IPS-NIHi7 (cell line): ENCODE data around the gene RRP1.

Experiments used
- DNase-seq: peaks from one replicate; pipeline ENCODE4 v3.0.0; 2012; ENCODE audit warnings: mixed read lengths; ENCODE audit errors: extremely low spot score

The RRP1 gene

DNA sequence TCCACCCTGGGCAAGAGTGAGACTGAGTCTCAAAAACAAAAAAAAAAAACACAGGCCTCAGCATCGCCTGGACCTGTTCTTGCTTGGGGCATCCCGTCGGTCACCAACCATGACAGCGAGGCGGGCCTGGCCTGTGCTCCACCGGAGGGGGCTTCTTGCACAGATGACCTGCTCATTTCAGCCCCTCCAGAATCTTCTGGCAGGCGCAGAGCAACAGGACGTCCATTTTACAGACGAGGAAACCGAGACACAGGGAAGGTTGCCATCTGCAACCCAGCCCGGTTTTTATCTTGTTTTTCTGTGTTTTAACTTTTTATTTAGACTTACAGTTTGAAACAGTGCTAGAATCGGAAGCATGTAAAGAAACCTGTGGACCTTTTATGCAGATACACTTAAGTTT lies 14.2 kb upstream of the RRP1 start:
- DNase-seq, result no peak

DNA sequence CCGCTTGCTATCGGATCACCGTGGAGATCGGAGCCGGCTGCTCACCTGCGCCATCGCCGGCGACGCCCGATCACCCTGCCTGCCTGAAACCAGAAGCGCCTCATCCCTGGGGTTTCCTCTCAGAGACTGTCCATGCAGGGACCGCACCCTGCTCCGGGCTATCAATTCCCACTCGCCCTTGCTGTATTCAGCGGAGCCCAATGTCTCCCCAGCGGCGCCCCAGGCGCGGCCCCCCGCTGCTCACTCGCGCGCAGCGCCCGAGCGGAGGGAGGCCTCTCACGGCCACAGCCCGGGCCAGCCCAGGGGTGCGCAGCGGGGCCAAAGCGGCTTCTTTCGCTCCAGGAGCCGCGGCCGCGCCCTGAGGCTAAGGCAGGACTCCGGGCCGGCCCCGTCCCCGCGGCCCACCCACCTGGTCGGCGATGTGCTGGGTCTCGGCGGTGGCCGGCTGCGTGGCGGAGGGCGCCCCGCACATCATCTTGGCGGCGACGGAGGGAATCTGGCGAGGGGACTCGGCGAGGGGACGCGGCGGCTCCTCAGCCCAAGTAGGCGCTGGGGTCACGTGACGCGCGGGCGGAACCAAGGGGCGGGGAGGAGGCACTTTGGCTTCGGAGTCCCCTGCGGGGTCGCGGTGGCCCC lies 13.5 kb upstream of the RRP1 start, which contains the start of gene CSTB:
Gene CSTB, minus strand, starts transcription at position 514 of the 636 bp plus-strand sequence. Its CDS starts 39 bp downstream, at position 475.
- DNase-seq, result peak; percentile 81

DNA sequence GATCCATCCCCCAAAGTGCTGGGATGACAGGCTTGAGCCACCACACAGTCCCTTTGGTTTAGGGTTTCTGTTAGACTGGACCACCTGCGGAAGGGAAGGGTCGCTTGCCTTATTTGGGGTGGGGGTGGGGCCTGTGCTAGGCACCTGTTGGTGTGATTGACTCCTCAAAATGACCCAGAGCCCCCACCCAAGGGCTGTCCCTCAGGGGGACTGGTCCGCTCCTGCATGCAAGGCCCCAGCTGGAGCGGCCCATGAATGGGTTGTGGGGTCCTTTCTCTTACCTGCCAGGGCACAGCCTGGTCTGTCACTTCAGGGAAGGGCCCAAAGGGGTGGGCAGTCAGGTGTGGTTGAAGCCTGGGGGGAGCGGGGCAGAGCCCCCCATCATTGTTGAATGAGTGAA lies 11.4 kb upstream of the RRP1 start:
- DNase-seq, result no peak

DNA sequence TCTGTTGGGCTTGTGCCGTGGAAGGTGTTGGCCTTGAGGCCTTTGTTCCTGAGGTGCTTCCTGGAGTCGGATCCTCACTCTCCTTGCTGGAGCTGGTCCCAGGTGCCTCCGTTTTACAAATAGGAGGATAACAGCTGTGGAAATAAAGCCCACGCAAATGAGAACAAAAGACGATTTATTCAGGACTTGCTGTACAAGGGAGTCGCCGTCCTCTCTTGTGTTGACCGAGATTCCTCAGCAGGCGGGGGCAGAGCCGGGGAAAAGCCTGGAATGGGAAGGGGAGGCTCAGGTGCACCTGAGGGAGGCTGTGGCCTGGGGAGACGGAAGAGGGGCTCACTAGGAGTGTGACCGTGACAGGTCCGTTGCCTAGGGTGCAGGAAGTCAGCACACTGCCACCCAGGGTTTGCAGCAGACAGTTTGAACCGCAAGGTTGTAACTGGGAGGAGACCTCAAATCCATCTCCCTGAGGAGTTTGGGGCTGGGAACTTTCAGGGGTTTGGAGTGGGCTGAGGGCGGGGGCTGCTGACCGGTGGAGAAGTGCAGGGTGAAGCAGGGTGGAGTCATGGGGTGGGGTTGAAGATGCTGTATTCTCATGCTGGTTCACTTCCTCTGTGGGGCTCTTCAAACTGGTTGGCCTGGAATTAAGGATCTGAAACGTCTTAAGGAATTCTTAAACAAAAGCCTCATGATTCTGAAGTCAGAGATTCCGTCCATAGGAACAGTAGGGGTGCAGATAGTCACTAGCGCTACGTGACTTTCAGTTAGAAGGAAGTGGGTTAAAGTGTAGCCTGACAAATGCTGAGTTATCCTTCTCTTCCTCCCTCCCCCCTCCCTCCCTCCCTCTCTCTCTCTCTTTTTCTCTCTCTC lies 10.7 kb upstream of the RRP1 start:
- no peak for DNase-seq

DNA sequence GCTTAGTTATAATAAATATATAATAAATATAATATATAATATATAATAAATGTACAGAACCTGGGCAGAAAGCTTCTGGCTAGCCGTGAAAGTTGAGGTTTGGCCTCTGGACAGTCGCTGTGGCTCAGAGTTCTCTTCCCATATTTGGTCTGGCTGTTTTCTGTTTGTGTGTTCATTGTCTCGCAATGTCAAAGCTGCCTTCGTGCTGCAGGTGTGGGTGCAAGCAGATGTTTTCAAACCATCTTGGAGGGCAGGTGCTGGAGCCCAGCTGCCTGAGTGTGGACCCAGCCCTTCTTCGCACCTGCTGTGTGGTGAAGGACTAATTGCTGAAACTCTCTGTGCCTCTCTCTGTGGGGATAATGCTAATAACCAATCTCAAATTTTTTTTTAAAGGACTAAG lies 9.7 kb upstream of the RRP1 start:
- no peak for DNase-seq

DNA sequence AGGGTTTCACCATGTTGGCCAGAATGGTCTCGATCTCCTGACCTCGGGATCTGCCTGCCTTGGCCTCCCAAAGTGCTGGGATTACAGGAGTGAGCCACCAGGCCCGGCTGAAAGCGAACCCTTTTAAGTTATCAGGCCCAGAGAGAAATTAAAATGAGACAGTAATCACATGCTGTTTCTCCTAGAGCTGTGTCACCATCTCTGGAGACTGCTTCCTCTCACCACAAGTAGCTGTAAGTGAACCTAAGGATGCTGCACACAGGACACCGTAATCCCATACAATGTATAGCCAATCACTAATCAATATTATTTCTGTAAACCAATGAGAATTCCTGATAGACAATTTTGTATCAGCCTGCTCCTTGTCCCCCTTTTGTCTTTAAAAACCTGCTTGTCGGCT lies 7.5 kb upstream of the RRP1 start:
- DNase-seq, result no peak

DNA sequence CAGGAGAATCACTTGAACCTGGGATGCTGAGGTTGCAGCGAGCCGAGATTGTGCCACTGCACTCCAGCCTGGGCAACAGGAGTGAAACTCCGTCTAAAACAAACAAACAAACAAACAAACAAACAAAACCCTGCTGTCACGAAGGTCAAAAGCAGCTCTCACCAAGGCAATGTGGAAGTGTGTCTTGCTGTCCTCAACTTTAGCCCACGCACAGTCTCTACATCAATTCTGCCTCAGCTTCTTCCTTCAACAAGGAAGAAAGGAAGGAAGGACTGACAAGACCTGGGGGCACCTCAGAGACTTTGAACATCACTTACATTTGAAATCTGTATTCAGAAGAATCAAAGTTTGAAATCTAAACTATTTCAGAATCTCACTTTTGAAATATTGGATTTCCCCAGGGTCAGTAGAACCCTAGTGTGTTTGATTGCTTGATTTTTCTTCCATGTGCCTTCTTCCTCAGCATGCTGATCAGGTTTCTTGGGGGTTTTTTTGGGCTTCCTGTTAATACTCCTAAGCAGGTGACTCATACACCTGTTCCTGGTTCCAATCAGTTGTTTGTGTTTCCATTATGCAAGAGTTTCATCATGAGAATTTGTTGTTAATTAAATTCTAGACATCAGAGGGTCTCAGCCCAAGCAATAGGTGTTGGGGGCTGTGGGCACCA lies 6.8 kb upstream of the RRP1 start:
- no peak for DNase-seq

DNA sequence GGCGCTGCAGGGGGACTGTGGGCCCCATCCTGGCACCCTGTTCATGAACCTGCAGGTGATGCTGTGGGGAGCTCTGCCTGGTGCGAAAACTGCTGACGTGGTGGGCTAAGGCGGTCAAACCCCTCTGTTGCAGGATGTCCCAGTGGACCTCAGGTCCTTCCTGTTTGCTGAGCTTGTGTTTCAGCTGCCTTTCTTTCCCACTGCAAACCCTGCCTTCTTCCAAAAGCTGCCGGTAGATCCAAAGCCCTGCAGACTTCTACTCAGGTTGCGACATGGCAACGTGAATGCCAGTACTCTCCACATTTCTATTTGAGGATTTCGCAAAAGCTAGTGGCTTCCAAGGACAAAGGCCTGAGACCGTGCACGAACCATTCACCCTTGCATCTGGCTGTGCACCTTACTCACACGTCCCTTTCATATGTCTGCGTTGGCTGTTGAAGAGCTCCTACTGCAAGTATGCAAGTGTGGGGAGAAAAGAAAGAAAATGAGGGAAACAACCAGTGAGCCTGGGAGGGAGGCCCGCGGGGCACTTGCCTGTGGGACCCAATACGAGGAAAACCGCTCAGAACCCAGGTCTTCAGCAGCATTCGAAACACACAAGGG lies 6.2 kb upstream of the RRP1 start:
- no peak for DNase-seq

DNA sequence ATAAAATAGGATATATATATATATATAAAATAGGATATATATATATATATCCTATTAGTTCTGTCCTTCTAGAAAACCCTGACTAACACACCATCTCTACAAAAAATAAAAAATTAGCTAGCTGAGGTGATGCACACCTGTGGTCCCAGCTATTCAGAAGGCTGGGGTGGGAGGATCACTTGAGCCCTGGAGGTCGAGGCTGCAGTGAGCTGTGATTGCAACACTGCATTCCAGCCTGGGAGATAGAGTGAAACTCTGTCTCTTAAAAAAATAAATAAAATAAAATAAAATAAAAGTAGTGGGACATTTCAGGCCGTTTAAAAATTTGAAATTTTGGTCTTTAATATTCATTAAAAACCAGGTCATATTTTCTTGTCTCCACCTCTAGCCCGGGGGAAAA lies 4.2 kb upstream of the RRP1 start:
- DNase-seq, result no peak

DNA sequence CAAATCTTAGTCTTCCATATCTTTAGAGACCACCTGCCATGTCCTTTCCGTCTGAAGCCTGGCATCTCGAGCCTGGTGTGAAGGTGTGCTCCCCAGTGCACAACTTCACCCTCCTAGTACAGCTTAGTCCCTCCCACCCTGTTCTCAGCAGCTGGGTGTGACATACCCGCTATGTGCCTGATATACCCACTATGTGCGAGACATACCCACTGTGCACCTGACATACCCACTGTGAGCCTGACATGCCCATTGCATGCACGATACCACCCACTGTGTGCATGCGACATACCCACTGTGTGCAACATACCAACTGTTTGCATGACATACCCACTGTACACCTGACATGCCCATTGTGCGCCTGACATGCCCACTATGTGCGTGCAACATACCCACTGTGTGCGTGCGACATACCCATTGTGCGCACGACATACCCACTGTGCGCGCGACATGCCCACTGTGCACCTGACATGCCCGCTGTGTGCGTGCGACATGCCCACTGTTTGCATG lies 3.0 kb upstream of the RRP1 start:
- DNase-seq, result no peak

DNA sequence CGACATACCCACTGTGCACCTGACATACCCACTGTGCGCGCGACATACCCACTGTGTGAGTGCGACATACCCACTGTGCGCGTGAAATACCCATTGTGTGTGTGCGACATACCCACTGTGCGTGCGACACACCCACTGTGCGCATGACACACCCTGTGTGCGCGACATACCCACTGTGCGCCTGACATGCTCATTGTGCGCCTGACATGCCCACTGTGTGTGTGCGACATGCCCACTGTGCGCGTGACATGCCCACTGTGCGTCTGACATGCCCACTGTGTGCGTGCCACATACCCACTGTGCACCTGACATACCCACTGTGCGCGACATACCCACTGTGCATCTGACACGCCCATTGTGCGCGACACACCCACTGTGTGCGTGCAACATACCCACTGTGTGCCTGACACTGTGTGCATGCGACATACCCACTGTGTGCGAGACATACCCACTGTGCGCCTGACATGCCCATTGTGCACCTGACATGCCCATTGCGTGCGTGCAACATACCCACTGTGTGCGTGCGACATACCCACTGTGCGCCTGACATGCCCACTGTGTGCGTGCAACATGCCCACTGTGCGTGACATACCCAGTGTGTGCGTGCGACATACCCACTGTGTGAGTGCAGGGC lies 2.5 kb upstream of the RRP1 start:
- no peak for DNase-seq

DNA sequence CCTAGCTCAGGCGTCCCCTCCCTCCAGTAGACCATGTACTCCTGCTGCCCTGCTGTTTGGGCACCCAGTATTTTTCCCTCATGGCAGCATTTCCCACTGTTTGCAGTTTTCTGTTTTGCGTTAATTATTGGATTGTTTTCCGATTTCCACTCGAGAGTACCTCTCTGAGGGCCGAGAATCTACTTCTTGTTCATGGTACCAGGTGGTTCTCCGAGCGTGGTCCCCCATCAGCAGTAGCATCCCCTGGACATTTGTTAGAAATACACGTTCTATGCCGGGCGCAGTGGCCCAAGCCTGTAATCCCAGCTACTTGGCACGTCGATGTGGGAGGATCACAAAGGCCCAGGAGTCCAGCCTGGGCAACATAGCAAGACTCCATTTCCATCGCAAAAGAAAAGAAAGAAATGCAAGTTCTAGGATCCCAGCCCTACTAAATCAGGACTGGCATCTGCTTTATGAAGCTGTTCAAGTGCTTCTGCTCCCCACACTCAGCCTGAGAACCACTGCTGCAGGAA lies 690 bp downstream of the RRP1 start:
- DNase-seq, result no peak

DNA sequence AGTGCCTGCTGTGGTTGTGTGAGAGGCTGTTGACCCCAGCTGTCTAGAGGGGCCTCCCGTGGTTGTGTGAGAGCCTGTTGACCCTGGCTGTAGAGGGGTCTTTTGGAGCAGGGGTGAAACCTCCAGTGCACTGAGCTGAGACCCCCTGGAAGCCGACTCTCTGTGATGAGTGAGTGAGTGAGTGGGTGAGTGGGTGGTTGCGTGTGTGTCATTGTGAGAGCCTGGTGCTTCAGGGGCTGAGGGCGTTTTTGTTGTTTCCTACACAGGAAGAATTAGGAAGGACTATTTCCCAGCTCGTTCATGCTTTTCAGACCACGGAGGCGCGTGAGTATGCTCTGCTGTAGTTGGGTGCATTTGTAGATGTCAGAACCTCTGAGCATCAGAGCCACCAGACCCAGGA lies 3.0 kb downstream of the RRP1 start:
- no peak for DNase-seq

DNA sequence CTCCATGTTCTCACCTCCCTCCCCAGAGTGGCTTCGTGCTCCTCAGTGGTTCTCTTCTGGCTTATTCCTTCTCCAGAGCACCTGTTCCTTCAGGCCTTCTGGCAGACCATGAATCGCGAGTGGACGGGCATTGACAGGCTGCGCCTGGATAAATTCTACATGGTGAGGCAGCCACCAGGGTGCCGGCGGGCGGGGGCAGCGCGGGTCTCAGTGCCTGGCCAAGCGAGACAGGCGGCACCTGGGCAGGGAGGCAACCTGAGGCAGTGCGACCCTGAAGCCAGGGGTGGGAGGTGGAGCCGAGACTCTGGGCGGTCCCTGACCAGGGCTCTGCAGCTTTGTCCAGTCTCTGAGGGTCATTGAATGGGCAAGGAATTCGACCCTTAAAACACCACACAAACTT lies 3.9 kb downstream of the RRP1 start:
- no peak for DNase-seq

DNA sequence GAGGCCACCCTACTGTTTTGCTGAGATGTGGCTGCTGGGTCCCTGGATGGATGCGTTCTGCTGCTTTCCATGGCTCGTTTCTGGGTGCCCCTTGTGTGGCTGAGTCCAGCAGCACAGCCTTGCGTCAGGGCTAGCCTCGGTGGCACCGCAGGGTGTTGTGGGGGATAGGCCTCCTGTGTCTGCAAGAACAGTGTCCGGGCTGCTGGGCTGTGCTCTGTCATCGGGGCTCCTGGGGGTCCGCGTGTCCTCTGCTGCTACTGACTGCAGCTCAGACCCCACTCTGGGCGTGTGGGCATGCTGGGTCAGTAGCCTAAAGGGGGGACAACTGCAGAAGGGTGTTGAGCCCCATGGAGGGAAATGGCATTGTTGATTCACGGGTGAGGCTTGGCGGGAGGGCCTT lies 4.9 kb downstream of the RRP1 start:
- no peak for DNase-seq

DNA sequence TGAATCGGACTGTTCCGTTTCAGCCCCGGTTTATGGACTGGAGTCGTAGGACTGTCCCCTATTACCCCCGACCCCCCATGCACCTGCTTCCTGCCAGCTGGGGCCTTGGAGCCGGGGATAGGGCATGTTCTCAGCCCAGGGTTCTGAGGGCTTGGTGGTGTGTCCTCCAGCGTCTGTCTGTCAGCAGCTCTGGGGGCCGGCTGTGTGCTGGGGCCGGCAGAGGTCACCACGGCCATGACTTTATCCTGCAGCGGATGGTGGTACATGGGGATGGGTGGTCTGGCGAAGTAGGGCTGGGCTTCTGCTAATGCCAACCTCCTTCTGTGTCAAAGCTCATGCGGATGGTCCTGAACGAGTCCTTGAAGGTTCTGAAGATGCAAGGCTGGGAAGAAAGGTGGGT lies 5.5 kb downstream of the RRP1 start:
- no peak for DNase-seq

DNA sequence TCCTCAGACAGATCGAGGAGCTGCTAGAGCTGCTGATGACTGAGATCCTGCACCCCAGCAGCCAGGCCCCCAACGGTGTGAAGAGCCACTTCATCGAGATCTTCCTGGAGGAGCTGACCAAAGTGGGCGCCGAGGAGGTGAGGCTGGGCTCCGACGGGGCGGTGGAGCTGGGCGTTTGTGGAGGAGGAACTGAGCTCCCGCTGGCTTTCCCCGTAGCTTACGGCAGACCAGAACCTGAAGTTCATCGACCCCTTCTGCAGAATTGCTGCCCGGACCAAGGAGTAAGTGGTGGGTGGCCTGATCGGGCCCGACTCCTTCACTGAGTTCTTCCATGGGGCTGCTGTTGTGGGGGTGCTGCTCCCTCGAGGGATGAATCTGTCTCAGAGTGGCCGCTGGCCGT lies 8.0 kb downstream of the RRP1 start:
- DNase-seq, result no peak

DNA sequence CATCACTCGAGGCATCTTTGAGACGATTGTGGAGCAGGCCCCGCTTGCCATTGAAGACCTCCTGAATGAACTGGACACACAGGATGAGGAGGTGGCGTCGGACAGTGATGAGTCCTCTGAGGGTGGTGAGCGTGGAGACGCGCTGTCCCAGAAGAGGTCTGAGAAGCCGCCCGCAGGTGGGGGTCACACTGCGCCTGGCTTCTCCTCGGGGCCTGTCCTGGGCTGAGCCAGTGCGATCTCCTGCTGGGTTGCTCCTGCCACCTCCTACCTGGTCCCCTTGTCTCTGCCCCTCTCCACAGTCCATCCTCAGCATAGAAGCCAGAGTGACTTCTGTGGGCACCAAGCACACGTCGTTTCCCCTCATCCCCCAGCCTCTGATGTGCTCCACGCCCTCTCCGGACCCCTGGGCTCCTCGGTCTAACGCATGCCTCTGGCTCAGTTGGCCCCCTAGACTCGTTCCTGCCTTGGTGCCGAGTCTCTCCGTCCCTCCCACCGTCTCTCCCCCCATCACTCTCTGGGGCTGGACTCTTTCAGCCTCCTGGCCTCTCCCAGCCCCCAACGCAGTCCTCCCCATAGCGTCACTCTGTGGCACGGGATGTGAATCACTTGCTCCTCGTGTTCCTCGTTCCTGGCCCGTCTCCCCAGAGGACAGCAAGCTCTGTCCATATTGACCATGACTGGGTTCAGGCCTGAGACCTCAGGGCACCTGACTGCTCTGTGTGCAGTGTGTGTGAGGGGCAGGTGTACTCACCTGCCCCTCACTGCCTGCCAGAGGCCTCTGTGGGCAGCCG lies 8.7 kb downstream of the RRP1 start:
- no peak for DNase-seq

DNA sequence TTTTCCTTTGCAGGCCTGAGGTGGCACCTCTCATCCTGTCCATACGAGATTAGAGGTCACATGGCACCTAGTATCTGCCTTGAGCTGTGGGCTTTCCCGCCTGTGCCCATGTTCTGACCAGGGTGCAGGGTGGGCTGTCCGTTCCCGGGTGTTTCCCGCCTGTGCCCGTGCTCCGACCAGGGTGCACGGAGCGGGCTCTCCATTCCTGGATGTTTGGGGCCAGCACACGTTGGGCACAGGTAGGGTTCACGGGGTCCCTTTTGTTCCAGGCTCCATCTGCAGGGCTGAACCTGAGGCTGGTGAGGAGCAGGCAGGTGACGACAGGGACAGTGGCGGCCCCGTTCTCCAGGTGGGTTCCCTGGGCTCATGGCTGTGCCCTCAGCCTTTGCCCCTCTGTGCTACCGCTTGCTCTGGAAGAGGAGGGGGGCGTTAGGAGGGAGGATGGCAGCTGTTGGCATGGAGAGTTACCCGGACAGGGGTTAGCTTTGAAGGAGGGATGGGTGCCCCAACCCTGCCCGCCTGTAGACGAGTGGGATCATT lies 10.0 kb downstream of the RRP1 start:
- DNase-seq, result no peak

DNA sequence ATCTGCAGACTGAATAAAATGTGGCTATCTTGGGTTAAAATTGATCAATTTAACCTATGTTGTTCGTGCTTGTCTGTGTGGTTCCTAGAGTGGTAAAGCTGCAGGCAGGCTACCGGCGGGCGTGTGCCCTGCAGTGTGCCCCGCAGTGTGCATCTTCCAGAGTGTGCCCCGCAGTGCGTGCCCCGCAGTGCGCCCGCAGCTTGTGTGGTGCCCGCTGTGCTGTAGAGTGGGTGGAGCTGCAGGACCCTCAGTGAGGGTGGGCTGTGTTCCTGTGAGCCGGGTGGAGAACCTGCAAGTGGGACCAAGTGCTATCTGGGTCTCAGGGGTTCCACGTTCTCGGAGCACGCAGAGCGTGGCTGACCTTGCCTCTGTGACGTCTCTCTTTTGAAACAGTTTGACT lies 10.7 kb downstream of the RRP1 start:
- no peak for DNase-seq
